ENCODE results near the gene PM20D1. TPM values are rescaled to one million over a fixed set of nuclear protein-coding genes. Genes with fewer than 3 reads are reported as not detected.

The PM20D1 gene
- polyA plus RNA-seq, 3 donors: not detected

DNA sequence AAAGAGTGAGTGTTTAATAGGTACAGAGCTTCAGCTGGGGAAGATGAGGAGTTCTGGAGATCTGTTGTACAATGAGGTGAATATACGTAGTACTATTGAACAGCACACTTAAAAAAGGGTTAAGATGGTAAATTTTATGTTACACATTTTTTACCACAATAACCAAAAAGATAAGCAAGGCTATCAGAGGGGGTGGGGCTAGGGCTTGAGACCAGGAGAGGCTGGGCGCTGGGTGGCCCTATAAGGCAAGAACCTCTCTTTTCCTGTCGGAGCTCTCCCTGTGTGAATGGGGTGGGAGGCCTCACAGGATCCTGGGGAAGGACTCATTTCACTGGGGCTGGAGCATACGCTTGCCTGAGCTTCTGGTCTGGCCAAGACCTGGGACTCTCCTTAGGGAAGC lies 45.9 kb downstream of the PM20D1 start:
- H3K9me3 Mint-ChIP-seq: no peaks in the 10 kb centered on the region
- Histone ChIP-seq H4K20me1 (ENCODE audit: insufficient read depth, low read length) (no peaks in the 10 kb centered on the region), H3K27ac (ENCODE audit: low read depth in 1 of 2, low read length in 2 of 2) (no peak overlapping the region), H3K4me1 (ENCODE audit: control insufficient read depth in 1 of 2, insufficient read depth in 2 of 2, low read length in 2 of 2) (no peaks in the 10 kb centered on the region), H3K4me2 (replicated peaks; ENCODE audit: extremely low read depth, low read length, poor library complexity, severe bottlenecking) (no peak overlapping the region), H3K36me3 (replicated peaks in 1 of 2; ENCODE audit: control insufficient read depth in 1 of 2, insufficient read depth in 2 of 2, low read length in 2 of 2) (no peaks in the 10 kb centered on the region), H2AFZ (ENCODE audit: insufficient read depth, low read depth, low read length, poor library complexity, severe bottlenecking) (no peak overlapping the region), H3K9ac (ENCODE audit: insufficient read depth, low read length, poor library complexity, severe bottlenecking) (no peak overlapping the region), H3K9me3 (replicated peaks in 1 of 2; ENCODE audit: control insufficient read depth in 1 of 2, insufficient read depth in 1 of 2, low read length in 2 of 2) (no peaks in the 10 kb centered on the region), H3K79me2 (ENCODE audit: insufficient read depth, low read length) (no peaks in the 10 kb centered on the region), H3K4me3 (replicated peaks in 1 of 3; ENCODE audit: low read depth in 2 of 3, low read length in 3 of 3) (no peak overlapping the region), H3K27me3 (ENCODE audit: control insufficient read depth in 2 of 2, insufficient read depth in 2 of 2, low read length in 2 of 2) (no peaks in the 10 kb centered on the region)
- peaks cover 0 to 3% (median 2%) of the 10 kb centered on the region in 3 donors for H3K27me3 Mint-ChIP-seq (ENCODE audit: low read depth in 3 of 3)
- DNase-seq: no peak
- WGBS (ENCODE audit: insufficient coverage): 74% methylated on average over 3 of the region's 4 CpGs
- intact Hi-C loops (cut with micrococcal nuclease): no loop called here
- no peak overlapping the region for H3K27ac Mint-ChIP-seq
- peaks cover 8% of the 10 kb centered on the region for H3K4me1 Mint-ChIP-seq
- no peak overlapping the region for H3K4me3 Mint-ChIP-seq
- no peak for TF ChIP-seq CTCF (IDR thresholded peaks at IDR 0.05)
- H3K36me3 Mint-ChIP-seq: peaks cover 0 to 9% of the 10 kb centered on the region in 2 donors

GRCh38 chr1:205802060-205802459 lies 47.9 kb downstream of the PM20D1 start:
- intact Hi-C loops (cut with micrococcal nuclease): no loop called here
- peaks cover 0 to 3% (median 2%) of the 10 kb centered on the region in 3 donors for H3K27me3 Mint-ChIP-seq (ENCODE audit: low read depth in 3 of 3)

More at GRCh38 chr1:205802060-205802459, 47.9 kb downstream of the PM20D1 start:
- H3K4me1 ChIP-seq (ENCODE audit: control insufficient read depth in 1 of 2, insufficient read depth in 2 of 2, low read length in 2 of 2): no peaks in the 10 kb centered on the region
- H3K9ac ChIP-seq (ENCODE audit: insufficient read depth, low read length, poor library complexity, severe bottlenecking): no peak overlapping the region
- DNase-seq: no peak
- H3K36me3 ChIP-seq (replicated peaks in 1 of 2; ENCODE audit: control insufficient read depth in 1 of 2, insufficient read depth in 2 of 2, low read length in 2 of 2): no peaks in the 10 kb centered on the region
- Mint-ChIP-seq H3K9me3 (no peaks in the 10 kb centered on the region), H3K4me1 (peaks cover 8% of the 10 kb centered on the region), H3K36me3 (peaks cover 0 to 13% of the 10 kb centered on the region in 2 donors), H3K4me3 (no peak overlapping the region), H3K27ac (peak overlapping the region in 1 of 7 donors; percentile 46)
- no peaks in the 10 kb centered on the region for H3K27me3 ChIP-seq (ENCODE audit: control insufficient read depth in 2 of 2, insufficient read depth in 2 of 2, low read length in 2 of 2)
- H4K20me1 ChIP-seq (ENCODE audit: insufficient read depth, low read length): no peaks in the 10 kb centered on the region
- 100% methylated on average over 6 of the region's 8 CpGs for WGBS (ENCODE audit: insufficient coverage)
- no peak overlapping the region for H3K4me2 ChIP-seq (replicated peaks; ENCODE audit: extremely low read depth, low read length, poor library complexity, severe bottlenecking)
- no peak overlapping the region for H3K27ac ChIP-seq (ENCODE audit: low read depth in 1 of 2, low read length in 2 of 2)
- TF ChIP-seq CTCF (IDR thresholded peaks at IDR 0.05): no peak
- no peaks in the 10 kb centered on the region for H3K9me3 ChIP-seq (replicated peaks in 1 of 2; ENCODE audit: control insufficient read depth in 1 of 2, insufficient read depth in 1 of 2, low read length in 2 of 2)
- no peak overlapping the region for H2AFZ ChIP-seq (ENCODE audit: insufficient read depth, low read depth, low read length, poor library complexity, severe bottlenecking)
- H3K79me2 ChIP-seq (ENCODE audit: insufficient read depth, low read length): no peaks in the 10 kb centered on the region
- H3K4me3 ChIP-seq (replicated peaks in 1 of 3; ENCODE audit: low read depth in 2 of 3, low read length in 3 of 3): no peak overlapping the region

Data from CD14-positive monocyte (primary cell).